GM12874 (cell line): Measurements from ENCODE around the gene SV2B.

Source experiments
- CTCF ChIP-seq: IDR thresholded peaks from 2 replicates; pipeline ENCODE4 v1.5.1; 2011; ENCODE audit warnings: low read depth, mild to moderate bottlenecking, control low read depth, low read length, moderate library complexity; ENCODE audit not compliant: insufficient read depth

Gene SV2B

GRCh38 chr15:91209726-91210125 lies 109.7 kb downstream of the SV2B start:
- no peak for TF ChIP-seq CTCF

GRCh38 chr15:91214675-91215590 lies 114.9 kb downstream of the SV2B start:
- TF ChIP-seq CTCF = no peak

- TF ChIP-seq CTCF = no peak
These were observed 115.9 kb downstream of the SV2B start for GRCh38 chr15:91216000-91216399.

GRCh38 chr15:91219206-91219605 lies 119.1 kb downstream of the SV2B start:
- no peak for TF ChIP-seq CTCF

GRCh38 chr15:91222052-91222451 lies 122.0 kb downstream of the SV2B start:
- no peak for TF ChIP-seq CTCF

GRCh38 chr15:91223863-91224262 lies 123.8 kb downstream of the SV2B start:
- no peak for TF ChIP-seq CTCF

- TF ChIP-seq CTCF = peak; percentile 66
These were observed 124.8 kb downstream of the SV2B start for GRCh38 chr15:91224755-91225380.
